HepG2 (cell line): ENCODE results near the gene DACT2. TPM values are rescaled to one million over a fixed set of nuclear protein-coding genes. Genes with fewer than 3 reads are reported as not detected.
A peak's percentile ranks its signal among the peaks of the same experiment; 100 is the strongest.

Experiments used
- ATAC-seq: fragments of 200-7000 bp; cut with Tn5 transposase; 3 replicates; pipeline ENCODE4 v1.9.1; 2020; ENCODE audit warnings: mild to moderate bottlenecking, moderate library complexity
- BruUV-seq: library from RNA; stranded (reverse); fragments of 400-500 nt; replicated peaks from 2 replicates; lab custom pipeline; 2021; lab: Mats Ljungman, UMichigan
- CTCF ChIA-PET: fragments of 300-600 bp; formaldehyde crosslinking; extraction: SDS; loops from one replicate; lab custom pipeline; 2021; ENCODE audit warnings: low total read pairs, inconsistent platforms, low intra/inter-chr PET ratio; lab: Yijun Ruan, JAX
- POLR2A ChIA-PET: fragments of 350-600 bp; sonication (Branson Sonifier 250); formaldehyde crosslinking; loops from one replicate; lab custom pipeline; 2020; ENCODE audit warnings: antibody characterized with exemption, inconsistent platforms; lab: Yijun Ruan, JAX
- DNase-seq: peaks from one replicate; pipeline ENCODE4 v3.0.0-alpha.2; 2015; ENCODE audit warnings: low spot score
- FAIRE-seq: peaks from 3 replicates; lab custom pipeline; 2011; peaks lifted over from hg19 to GRCh38; lab: Jason Lieb, UNC
- H2AFZ ChIP-seq: one replicate; pipeline ENCODE4 v1.6.1; 2011; ENCODE audit warnings: low read length, inconsistent platforms
- H3K27ac ChIP-seq: fragments of 300-600 bp; 3 replicates; pipeline ENCODE4 v1.8.0; 2011; ENCODE audit warnings: mixed run types, mild to moderate bottlenecking, mixed read lengths, low read length, inconsistent platforms; ENCODE audit not compliant: insufficient read depth; ENCODE audit errors: extremely low read length
- H3K27me3 ChIP-seq, 2 experiments: fragments of 200-600 bp in 1 of 2; 2 replicates in 1 of 2; 3 replicates in 1 of 2; pipeline versions ENCODE4 v1.6.0 to v1.8.0; 2011; ENCODE audit warnings: low read length in 2 of 2, mild to moderate bottlenecking in 2 of 2, moderate library complexity in 2 of 2, inconsistent platforms in 1 of 2; ENCODE audit not compliant: insufficient read depth in 2 of 2, control insufficient read depth in 1 of 2
- H3K36me3 ChIP-seq, 2 experiments: fragments of 200-600 bp in 1 of 2; replicated peaks in 1 of 2; 2 replicates in 1 of 2; 3 replicates in 1 of 2; pipeline versions ENCODE4 v1.5.1 to v1.8.0; 2011; ENCODE audit warnings: low read length in 2 of 2, inconsistent platforms in 1 of 2; ENCODE audit not compliant: insufficient read depth in 2 of 2, control insufficient read depth in 1 of 2
- H3K4me1 ChIP-seq: 2 replicates; pipeline ENCODE4 v1.5.1; 2012; ENCODE audit warnings: low read length, inconsistent platforms; ENCODE audit not compliant: insufficient read depth
- H3K4me2 ChIP-seq: 2 replicates; pipeline ENCODE4 v1.6.0; 2011; ENCODE audit warnings: low read depth, low read length, inconsistent platforms
- H3K4me3 ChIP-seq, 3 experiments: fragments of 200-600 bp in 1 of 3; sonication (generic), shearing (Covaris generic) in 1 of 3; replicated peaks in 1 of 3; 2 replicates each; pipeline ENCODE4 v1.5.1; 2011 to 2016; ENCODE audit warnings: low read length in 3 of 3, inconsistent platforms in 2 of 3, low read depth in 2 of 3, mild to moderate bottlenecking in 2 of 3, control low read depth in 1 of 3, mixed read lengths in 1 of 3; ENCODE audit not compliant: insufficient read depth in 1 of 3
- H3K79me2 ChIP-seq: one replicate; pipeline ENCODE4 v1.6.1; 2011; ENCODE audit warnings: low read length, inconsistent platforms; ENCODE audit not compliant: insufficient read depth
- H3K9ac ChIP-seq: 2 replicates; pipeline ENCODE4 v1.6.0; 2011; ENCODE audit warnings: mild to moderate bottlenecking, low read depth, low read length, inconsistent platforms; ENCODE audit not compliant: insufficient read depth
- H3K9me3 ChIP-seq: 2 replicates; pipeline ENCODE4 v1.5.1; 2012; ENCODE audit warnings: mild to moderate bottlenecking, low read length
- H4K20me1 ChIP-seq: 2 replicates; pipeline ENCODE4 v1.6.0; 2011; ENCODE audit warnings: inconsistent platforms, mild to moderate bottlenecking, low read length, moderate library complexity; ENCODE audit not compliant: insufficient read depth
- ARNT2 ChIP-seq: sonication (generic); formaldehyde crosslinking; IDR thresholded peaks from 2 replicates; pipeline ENCODE4 v1.8.0; 2022; ENCODE audit warnings: mild to moderate bottlenecking, low read depth, missing genetic modification reagents, moderate library complexity
- CREB3 ChIP-seq: sonication (generic); formaldehyde crosslinking; IDR thresholded peaks from 2 replicates; pipeline ENCODE4 v1.5.0; 2020; ENCODE audit warnings: missing genetic modification reagents
- JUN ChIP-seq: sonication (generic); formaldehyde crosslinking; IDR thresholded peaks from 2 replicates; pipeline ENCODE4 v1.4.0; 2020; ENCODE audit warnings: mild to moderate bottlenecking, missing genetic modification reagents
- NONO ChIP-seq, 2 experiments: fragments of 450-650 bp in 1 of 2; sonication (generic) in 1 of 2; formaldehyde crosslinking in 1 of 2; IDR thresholded peaks in 1 of 2; conservative IDR thresholded peaks in 1 of 2; 2 replicates each; pipeline versions ENCODE4 v1.6.1 to v1.8.0; 2017 to 2022; ENCODE audit warnings: mild to moderate bottlenecking in 1 of 2, missing genetic modification reagents in 1 of 2, moderate library complexity in 1 of 2
- RFXANK ChIP-seq: IDR thresholded peaks from 2 replicates; pipeline ENCODE4 v1.6.1; 2016
- RXRA ChIP-seq: sonication (generic); formaldehyde crosslinking; IDR thresholded peaks from 2 replicates; pipeline ENCODE4 v1.5.1; 2020; ENCODE audit warnings: missing genetic modification reagents
- RXRB ChIP-seq: IDR thresholded peaks from 2 replicates; pipeline ENCODE4 v1.6.1; 2016; ENCODE audit warnings: borderline replicate concordance, missing genetic modification reagents, missing compliant biosample characterization
- STAG1 ChIP-seq: sonication (generic); formaldehyde crosslinking; IDR thresholded peaks from 2 replicates; pipeline ENCODE4 v1.4.0; 2020; ENCODE audit warnings: missing genetic modification reagents
- ZBTB38 ChIP-seq: sonication (generic); formaldehyde crosslinking; IDR thresholded peaks from 2 replicates; pipeline ENCODE4 v1.5.1; 2020; ENCODE audit warnings: mild to moderate bottlenecking, missing genetic modification reagents
- ZBTB42 ChIP-seq: sonication (generic); formaldehyde crosslinking; IDR thresholded peaks from 2 replicates; pipeline ENCODE4 v1.5.0; 2020; ENCODE audit warnings: mild to moderate bottlenecking, missing genetic modification reagents
- ZNF160 ChIP-seq: sonication (generic); formaldehyde crosslinking; IDR thresholded peaks from 2 replicates; pipeline ENCODE4 v1.8.0; 2022; ENCODE audit warnings: mild to moderate bottlenecking, inconsistent platforms, missing genetic modification reagents
- ZNF260 ChIP-seq: sonication (generic); formaldehyde crosslinking; IDR thresholded peaks from 2 replicates; pipeline ENCODE4 v1.4.0; 2020; ENCODE audit warnings: missing genetic modification reagents, low read depth, mild to moderate bottlenecking, borderline replicate concordance
- ZNF30 ChIP-seq: sonication (generic); formaldehyde crosslinking; IDR thresholded peaks from 2 replicates; pipeline ENCODE4 v1.5.0; 2020; ENCODE audit warnings: mild to moderate bottlenecking, missing genetic modification reagents
- ZNF446 ChIP-seq: sonication (generic); formaldehyde crosslinking; IDR thresholded peaks from 2 replicates; pipeline ENCODE4 v1.5.0; 2020; ENCODE audit warnings: mild to moderate bottlenecking, missing genetic modification reagents
- ZNF543 ChIP-seq: sonication (generic); formaldehyde crosslinking; IDR thresholded peaks from 2 replicates; pipeline ENCODE4 v1.4.0; 2020; ENCODE audit warnings: mild to moderate bottlenecking, missing genetic modification reagents
- ZNF672 ChIP-seq: sonication (generic); formaldehyde crosslinking; IDR thresholded peaks from 2 replicates; pipeline ENCODE4 v1.8.1; 2022; ENCODE audit warnings: missing genetic modification reagents
- ZNF747 ChIP-seq: sonication (generic); formaldehyde crosslinking; IDR thresholded peaks from 2 replicates; pipeline ENCODE4 v1.8.1; 2023; ENCODE audit warnings: missing genetic modification reagents, mild to moderate bottlenecking, borderline replicate concordance
- ZNF775 ChIP-seq: sonication (generic); formaldehyde crosslinking; IDR thresholded peaks from 2 replicates; pipeline ENCODE4 v1.4.0; 2020; ENCODE audit warnings: missing genetic modification reagents, mild to moderate bottlenecking, moderate library complexity, borderline replicate concordance
- ZNF850 ChIP-seq: sonication (generic); formaldehyde crosslinking; conservative IDR thresholded peaks from 2 replicates; pipeline ENCODE4 v1.9.0; 2021; ENCODE audit warnings: mild to moderate bottlenecking, missing genetic modification reagents
- ZSCAN12 ChIP-seq: sonication (generic); formaldehyde crosslinking; IDR thresholded peaks from 2 replicates; pipeline ENCODE4 v1.9.0; 2021; ENCODE audit warnings: mild to moderate bottlenecking, missing genetic modification reagents
- WGBS: methylation state at CpG from one replicate; pipeline ENCODE4 v1.1.6; 2017; ENCODE audit warnings: low lambda C conversion rate; 5-methylcytosine and 5-hydroxymethylcytosine counted together
- in situ Hi-C: cut with HindIII; loops from 2 replicates; pipeline ENCODE4 v1.10.0; 2017; ENCODE audit warnings: low pct_unique_long_range_greater_than_20kb; ENCODE audit not compliant: extremely low pct_ligation_motif_present
- intact Hi-C: fragments of 100-400 bp; cut with micrococcal nuclease; formaldehyde crosslinking; loops from one replicate; pipeline ENCODE4 v1.10.0; 2022; ENCODE audit not compliant: unreplicated experiment
- polyA plus RNA-seq, 8 experiments: library from polyadenylated mRNA; depleted of rRNA in 3 of 8; stranded (reverse) in 7 of 8; unstranded in 1 of 8; fragments of >200 nt; fragmentation: Illumina TruSeq in 4 of 8; extraction: Trizol in 4 of 8; gene quantifications; 2 replicates each; pipeline versions ENCODE4 v1.2.1 to v1.2.3, GENCODE V29; 2011 to 2016; ENCODE audit warnings: low read depth in 4 of 8, missing spikeins in 1 of 8, mixed read lengths in 1 of 8; ENCODE audit not compliant: insufficient read depth in 1 of 8
- total RNA-seq, 5 experiments: library from RNA; depleted of rRNA; stranded (reverse); fragments of >200 nt; fragmentation: Illumina TruSeq; extraction: Trizol; gene quantifications; 2 replicates each; pipeline ENCODE4 v1.2.3, GENCODE V29; 2016; ENCODE audit warnings: low read depth in 1 of 5
- TF ChIP-seq, protein P1 (sequence below): sonication (generic); formaldehyde crosslinking; IDR thresholded peaks from 2 replicates; pipeline ENCODE4 v1.4.0; 2020; ENCODE audit warnings: mild to moderate bottlenecking, low read depth, missing genetic modification reagents
- TF ChIP-seq, protein P2 (sequence below): sonication (generic); formaldehyde crosslinking; IDR thresholded peaks from 2 replicates; pipeline ENCODE4 v1.8.1; 2023; ENCODE audit warnings: mild to moderate bottlenecking, inconsistent platforms, moderate library complexity, missing genetic modification reagents, borderline replicate concordance

DACT2 gene
- total and polyA plus RNA-seq, 2 of the 13 experiments (the other 11 are each of a cell fraction or from before 2014, with no cell fraction given): 0.15 TPM; not detected in 1

DNA sequence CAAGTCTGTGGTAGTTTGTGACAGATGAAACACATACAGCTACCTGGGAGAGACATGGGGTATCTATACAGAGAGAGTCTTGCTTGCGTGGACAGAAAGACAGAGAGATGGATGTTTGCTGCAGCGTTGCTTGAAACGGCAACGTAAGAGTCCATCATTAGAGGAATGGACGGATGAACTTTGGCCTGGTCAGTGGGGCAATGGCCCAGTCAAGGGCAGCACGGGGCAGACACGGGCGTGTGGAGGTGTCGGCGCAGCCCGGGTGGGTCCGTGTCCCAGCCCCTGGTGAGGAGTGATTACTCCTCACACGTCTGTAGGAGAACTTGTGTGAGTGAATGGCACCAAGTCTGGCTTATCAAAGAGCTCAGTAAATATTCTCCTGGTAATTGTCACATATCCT lies 21.9 kb downstream of the DACT2 start (continued):
- TF ChIP-seq ZNF446 (no peak), ZBTB38 (CRISPR knock-in tag) (0 out of 2 replicates have a peak, but pooled peaks have one; percentile 41), RXRB (CRISPR knock-in tag) (0 out of 2 replicates have a peak, but pooled peaks have one; percentile 28), RXRA (peak; percentile 55)

- Histone ChIP-seq H3K27ac (no peak overlapping the region), H3K27me3 (no peaks in the 10 kb centered on the region; a peak in 1 of 5 replicates), H3K9me3 (no peaks in the 10 kb centered on the region), H3K36me3 (no peaks in the 10 kb centered on the region), H3K9ac (no peak overlapping the region), H3K4me3 (no peak overlapping the region), H4K20me1 (no peaks in the 10 kb centered on the region), H3K4me2 (no peak overlapping the region), H3K4me1 (peaks cover 14% of the 10 kb centered on the region), H2AFZ (no peak overlapping the region), H3K79me2 (no peaks in the 10 kb centered on the region)
- WGBS: 73% methylated on average over 7 of the region's 7 CpGs
- no peak for DNase-seq
- no peak for FAIRE-seq
- POLR2A ChIA-PET: no interaction called here
- CTCF ChIA-PET: no interaction called here
- intact Hi-C loops: no loop called here
- BruUV-seq: no TSS peak
- ATAC-seq: no peak
- in situ Hi-C loops: no loop called here
- TF ChIP-seq ZNF260 (no peak), NONO (IDR thresholded peaks at IDR 0.05) (no peak), NONO (CRISPR knock-in tag; conservative IDR thresholded peaks at IDR 0.05) (no peak), CREB3 (no peak), JUN (no peak), ZNF543 (no peak), ZNF850 (no peak), ZBTB42 (CRISPR knock-in tag) (no peak), ARNT2 (no peak), ZNF775 (no peak), ZSCAN12 (no peak), ZNF30 (CRISPR knock-in tag) (no peak), ZNF160 (no peak), STAG1 (CRISPR knock-in tag) (no peak), ZNF672 (no peak), ZNF747 (CRISPR knock-in tag) (no peak), RFXANK (CRISPR knock-in tag) (no peak)
- TF ChIP-seq, protein P1, sequence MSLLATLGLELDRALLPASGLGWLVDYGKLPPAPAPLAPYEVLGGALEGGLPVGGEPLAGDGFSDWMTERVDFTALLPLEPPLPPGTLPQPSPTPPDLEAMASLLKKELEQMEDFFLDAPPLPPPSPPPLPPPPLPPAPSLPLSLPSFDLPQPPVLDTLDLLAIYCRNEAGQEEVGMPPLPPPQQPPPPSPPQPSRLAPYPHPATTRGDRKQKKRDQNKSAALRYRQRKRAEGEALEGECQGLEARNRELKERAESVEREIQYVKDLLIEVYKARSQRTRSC (CRISPR knock-in tag): no peak
- TF ChIP-seq, protein P2, sequence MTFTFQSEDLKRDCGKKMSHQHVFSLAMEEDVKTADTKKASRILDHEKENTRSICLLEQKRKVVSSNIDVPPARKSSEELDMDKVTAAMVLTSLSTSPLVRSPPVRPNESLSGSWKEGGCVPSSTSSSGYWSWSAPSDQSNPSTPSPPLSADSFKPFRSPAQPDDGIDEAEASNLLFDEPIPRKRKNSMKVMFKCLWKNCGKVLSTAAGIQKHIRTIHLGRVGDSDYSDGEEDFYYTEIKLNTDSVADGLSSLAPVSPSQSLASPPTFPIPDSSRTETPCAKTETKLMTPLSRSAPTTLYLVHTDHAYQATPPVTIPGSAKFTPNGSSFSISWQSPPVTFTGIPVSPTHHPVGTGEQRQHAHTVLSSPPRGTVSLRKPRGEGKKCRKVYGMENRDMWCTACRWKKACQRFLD (CRISPR knock-in tag): no peak
These were observed 24.7 kb downstream of the DACT2 start for GRCh38 chr6:168294901-168295300.
